Activated CD8-positive, alpha-beta T cell treated with anti-CD3 and anti-CD28 coated beads for 36 hours (primary cell): ENCODE data around the gene STAT5A. TPM values are rescaled to one million over a fixed set of nuclear protein-coding genes. Genes with fewer than 3 reads are reported as not detected.
"Not testable (repeated sequence)": the region's sequence is repeated elsewhere in the genome, so short reads cannot be mapped to it uniquely, and the experiment has no call there.

Experiments
- ATAC-seq: fragments of 200-7000 bp; cut with Tn5 transposase; one replicate; pipeline ENCODE4 v1.10.0; 2021; ENCODE audit warnings: mild to moderate bottlenecking, moderate library complexity
- CTCF ChIA-PET: fragments of 350-600 bp; sonication (Branson Sonifier 250); formaldehyde crosslinking; loops from one replicate; lab custom pipeline; 2021; ENCODE audit warnings: antibody characterized with exemption; lab: Charles Lee
- POLR2A ChIA-PET: fragments of 350-600 bp; sonication (Branson Sonifier 250); formaldehyde crosslinking; loops from one replicate; lab custom pipeline; 2021; ENCODE audit warnings: antibody characterized with exemption; lab: Charles Lee
- DNase-seq: peaks from one replicate; pipeline ENCODE4 v3.0.0-alpha.2; 2020
- H3K27ac Mint-ChIP-seq: one replicate; pipeline ENCODE4 v1.8.0; 2021; ENCODE audit warnings: mild to moderate bottlenecking, mixed read lengths
- H3K27me3 Mint-ChIP-seq: one replicate; pipeline ENCODE4 v1.8.0; 2021; ENCODE audit warnings: mixed read lengths
- H3K36me3 Mint-ChIP-seq: one replicate; pipeline ENCODE4 v1.8.0; 2021; ENCODE audit warnings: low read depth, mixed read lengths
- H3K4me1 Mint-ChIP-seq: one replicate; pipeline ENCODE4 v1.8.0; 2021; ENCODE audit warnings: low read depth, mixed read lengths
- H3K4me3 Mint-ChIP-seq: one replicate; pipeline ENCODE4 v1.8.0; 2021; ENCODE audit warnings: mild to moderate bottlenecking, moderate library complexity, mixed read lengths
- H3K9me3 Mint-ChIP-seq: one replicate; pipeline ENCODE4 v1.8.0; 2021; ENCODE audit warnings: mixed read lengths
- CTCF ChIP-seq: fragments of 200-600 bp; IDR thresholded peaks from one replicate; pipeline ENCODE4 v1.8.0; 2022; ENCODE audit warnings: antibody characterized with exemption, mild to moderate bottlenecking
- intact Hi-C: fragments of 100-400 bp; cut with micrococcal nuclease; formaldehyde crosslinking; loops from one replicate; pipeline ENCODE4 v1.10.0; 2022
- total RNA-seq, 2 experiments: library from RNA; stranded (reverse); gene quantifications; one replicate each; pipeline ENCODE4 v1.2.3, GENCODE V29; 2021

Gene STAT5A
- total RNA-seq, 2 experiments from 2014 or later, result 163 to 190 TPM

- peaks cover 44% of the 10 kb centered on the region for H3K4me1 Mint-ChIP-seq
- ChIA-PET CTCF (interaction anchor here (1.5 kb wide), 2 partner anchors 21 to 69 kb away, joined by 3 to 5 read pairs; no protein-coding TSS in a partner anchor), POLR2A (no interaction called here)
- TF ChIP-seq CTCF, result no peak
- H3K27ac Mint-ChIP-seq, result no peak overlapping the region
- H3K36me3 Mint-ChIP-seq, result peaks cover 14% of the 10 kb centered on the region
- no peak overlapping the region for H3K4me3 Mint-ChIP-seq
- no peaks in the 10 kb centered on the region for H3K9me3 Mint-ChIP-seq
- H3K27me3 Mint-ChIP-seq, result no peaks in the 10 kb centered on the region
- no peak for ATAC-seq
- intact Hi-C loops, result no loop called here
- DNase-seq, result no peak
These were observed 44.8 kb upstream of the STAT5A start for GRCh38 chr17:42243493-42243982.

- intact Hi-C loops, H3K9me3 Mint-ChIP-seq, H3K27ac Mint-ChIP-seq, ATAC-seq, H3K4me3 Mint-ChIP-seq, H3K27me3 Mint-ChIP-seq, DNase-seq: not testable (repeated sequence)
- POLR2A ChIA-PET, result interaction anchor here (0.8 to 1.0 kb wide), 2 partner anchors 10 to 31 kb away, joined by 3 read pairs; partner anchors contain the start of gene STAT5B
- CTCF ChIA-PET, result interaction anchor here (1.5 kb wide), 2 partner anchors 22 to 68 kb away, joined by 3 to 5 read pairs; no protein-coding TSS in a partner anchor
- Mint-ChIP-seq H3K36me3 (peaks cover 17% of the 10 kb centered on the region), H3K4me1 (peaks cover 46% of the 10 kb centered on the region)
These were observed 44.2 kb upstream of the STAT5A start for GRCh38 chr17:42244116-42244515.

GRCh38 chr17:42245183-42245582 is 43.1 kb upstream of the STAT5A start:
- H3K27me3 Mint-ChIP-seq, H3K27ac Mint-ChIP-seq, H3K4me3 Mint-ChIP-seq, DNase-seq, ATAC-seq, intact Hi-C loops, H3K9me3 Mint-ChIP-seq: not testable (repeated sequence)
- CTCF ChIA-PET, result interaction anchor here (1.5 kb wide), 1 partner anchor 67 kb away, joined by 3 read pairs; no protein-coding TSS in a partner anchor
- POLR2A ChIA-PET, result interaction anchor here (1.0 to 1.2 kb wide), 2 partner anchors 30 to 44 kb away, joined by 3 to 7 read pairs; partner anchors contain the start of gene STAT5B
- Mint-ChIP-seq H3K4me1 (peaks cover 55% of the 10 kb centered on the region), H3K36me3 (peaks cover 19% of the 10 kb centered on the region)

GRCh38 chr17:42246515-42246914 is 41.8 kb upstream of the STAT5A start:
- Mint-ChIP-seq H3K4me1 (peaks cover 59% of the 10 kb centered on the region), H3K4me3 (peak overlapping the region; percentile 39), H3K9me3 (no peaks in the 10 kb centered on the region), H3K27me3 (no peaks in the 10 kb centered on the region), H3K27ac (peak overlapping the region; percentile 98), H3K36me3 (peaks cover 18% of the 10 kb centered on the region)
- TF ChIP-seq CTCF, result no peak
- intact Hi-C loops, result no loop called here
- CTCF ChIA-PET, result interaction anchor here (1.0 to 3.8 kb wide), 5 partner anchors 23 to 159 kb away, joined by 3 to 25 read pairs (median 14); no protein-coding TSS in a partner anchor
- POLR2A ChIA-PET, result interaction anchor here (0.5 to 6.0 kb wide), 7 partner anchors 8 to 226 kb away, joined by 3 to 136 read pairs (median 4); partner anchors contain the start of genes STAT5A and STAT5B
- DNase-seq (peak; percentile 28), ATAC-seq (peak; percentile 10)

- H3K36me3 Mint-ChIP-seq, result peaks cover 18% of the 10 kb centered on the region
- no peaks in the 10 kb centered on the region for H3K9me3 Mint-ChIP-seq
- TF ChIP-seq CTCF, result no peak
- CTCF ChIA-PET, result interaction anchor here (0.7 to 3.8 kb wide), 10 partner anchors 10 to 155 kb away, joined by 3 to 25 read pairs (median 4); no protein-coding TSS in a partner anchor
- H3K4me1 Mint-ChIP-seq, result peaks cover 64% of the 10 kb centered on the region
- ATAC-seq (no peak), DNase-seq (no peak)
- POLR2A ChIA-PET, result interaction anchor here (0.6 to 6.0 kb wide), 9 partner anchors 11 to 158 kb away, joined by 4 to 136 read pairs (median 5); partner anchors contain the start of genes STAT5A and STAT5B
- intact Hi-C loops, result loop anchor here (2.0 kb wide), 1 partner anchor 21 kb away; no protein-coding TSS in a partner anchor
- H3K27me3 Mint-ChIP-seq, result no peaks in the 10 kb centered on the region
- H3K27ac Mint-ChIP-seq, result peak overlapping the region; percentile 98
- H3K4me3 Mint-ChIP-seq, result peak overlapping the region; percentile 77
These were observed 40.6 kb upstream of the STAT5A start for GRCh38 chr17:42247734-42248133.
